RWPE1 (cell line): Measurements from ENCODE around the gene PDE4B.

Experiments
- CTCF ChIA-PET: fragments of 350-600 bp; sonication (Branson Sonifier 250); formaldehyde crosslinking; extraction: SDS; loops from one replicate; lab custom pipeline; 2021; lab: Yijun Ruan, JAX
- POLR2A ChIA-PET: fragments of 400-600 bp; formaldehyde crosslinking; extraction: SDS; loops from one replicate; lab custom pipeline; 2020; ENCODE audit warnings: antibody characterized with exemption; ENCODE audit not compliant: low non-redundant PET; lab: Yijun Ruan, JAX
- DNase-seq: peaks from one replicate; pipeline ENCODE4 v3.0.0; 2012; ENCODE audit warnings: low spot score
- H3K27ac ChIP-seq: fragments of 450-650 bp; 2 replicates; pipeline ENCODE4 v1.5.1; 2017
- CTCF ChIP-seq: fragments of 450-650 bp; conservative IDR thresholded peaks from 2 replicates; pipeline ENCODE4 v1.5.1; 2017; ENCODE audit warnings: low read depth, mild to moderate bottlenecking

Gene PDE4B

GRCh38 chr1:66074147-66074546 is 281.5 kb downstream of the PDE4B start:
- POLR2A ChIA-PET: no interaction called here
- TF ChIP-seq CTCF: no peak
- DNase-seq: no peak
- CTCF ChIA-PET: no interaction called here
- H3K27ac ChIP-seq: no peak overlapping the region

DNA sequence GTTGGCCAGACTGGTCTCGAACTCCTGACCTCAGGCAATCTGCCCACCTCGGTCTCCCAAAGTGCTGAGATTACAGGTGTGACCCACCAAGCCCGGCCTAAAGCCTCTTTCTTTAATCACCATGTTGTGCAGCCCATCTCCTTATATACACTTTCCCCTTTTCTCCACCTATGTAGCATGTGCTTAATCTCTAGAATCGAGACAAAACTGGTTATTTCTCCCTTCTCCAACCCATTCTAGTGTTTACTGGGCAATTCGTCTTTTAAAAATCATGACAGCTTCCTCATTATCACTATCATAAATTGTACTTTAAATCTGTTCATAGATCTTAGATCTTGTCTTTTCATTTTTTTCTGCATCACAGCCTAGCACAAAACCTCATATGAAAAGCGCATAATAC is 285.7 kb downstream of the PDE4B start:
- CTCF ChIA-PET: no interaction called here
- no peak for TF ChIP-seq CTCF
- H3K27ac ChIP-seq: no peak overlapping the region
- POLR2A ChIA-PET: no interaction called here
- DNase-seq: no peak

- ChIA-PET CTCF (no interaction called here), POLR2A (no interaction called here)
- H3K27ac ChIP-seq: no peak overlapping the region
- no peak for TF ChIP-seq CTCF
- no peak for DNase-seq
These were observed 290.3 kb downstream of the PDE4B start for GRCh38 chr1:66083003-66083402.

DNA sequence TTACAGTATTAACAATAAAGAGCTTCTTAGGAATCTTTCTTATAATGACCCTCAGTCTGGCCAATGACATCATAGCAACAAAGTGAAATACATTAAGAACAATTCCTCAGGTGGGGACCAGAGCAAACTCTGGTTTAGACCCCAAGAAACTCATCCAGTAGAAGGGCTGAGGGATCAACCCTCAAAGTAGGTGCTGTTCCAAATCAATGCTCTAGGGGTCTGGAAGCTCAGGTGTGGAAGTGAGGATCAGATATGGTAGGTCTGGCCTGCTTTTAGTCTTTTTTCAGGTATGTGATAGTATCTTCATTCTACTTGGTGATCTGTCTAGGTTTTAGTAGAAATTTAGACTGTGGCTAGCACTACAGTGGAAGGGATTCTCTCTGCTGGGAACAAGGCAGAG is 291.7 kb downstream of the PDE4B start:
- no peak for TF ChIP-seq CTCF
- H3K27ac ChIP-seq: no peak overlapping the region
- DNase-seq: no peak
- ChIA-PET POLR2A (no interaction called here), CTCF (no interaction called here)

GRCh38 chr1:66085600-66085999 is 292.9 kb downstream of the PDE4B start:
- no peak for TF ChIP-seq CTCF
- ChIA-PET CTCF (no interaction called here), POLR2A (no interaction called here)
- no peak overlapping the region for H3K27ac ChIP-seq
- DNase-seq: no peak

DNA sequence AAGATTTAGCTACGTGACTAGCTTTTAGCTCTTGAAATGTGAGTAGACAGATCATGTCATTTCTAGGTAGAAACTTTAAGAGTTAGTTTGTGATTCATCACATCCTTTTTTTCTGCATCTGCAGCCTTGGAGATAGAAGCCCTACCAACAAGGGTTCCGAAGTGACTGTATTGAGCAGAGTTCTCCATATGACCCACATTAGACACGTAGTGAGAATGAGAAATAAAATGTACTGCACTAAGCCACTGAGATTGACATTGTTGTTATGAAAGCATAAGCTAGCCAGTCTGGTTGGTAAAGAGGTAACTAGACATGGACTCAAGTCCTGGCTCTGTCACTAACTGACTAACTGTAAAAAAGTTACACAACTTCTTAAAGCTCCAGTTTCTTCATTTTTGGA is 296.1 kb downstream of the PDE4B start:
- DNase-seq: no peak
- ChIA-PET POLR2A (no interaction called here), CTCF (no interaction called here)
- no peak for TF ChIP-seq CTCF
- no peak overlapping the region for H3K27ac ChIP-seq
